Liver (tissue), 9 donors: ENCODE measurements around the gene DENND1C. TPM values are rescaled to one million over a fixed set of nuclear protein-coding genes. Genes with fewer than 3 reads are reported as not detected.

Experiments
- DNase-seq: peaks from one replicate; pipeline ENCODE4 v3.0.0-alpha.2; 2017; ENCODE audit warnings: low spot score
- H3K27ac ChIP-seq, 2 donors: one replicate each; pipeline ENCODE4 v1.7.0; 2013; ENCODE audit warnings: inconsistent platforms in 2 of 2, low read length in 2 of 2, control low read depth in 1 of 2, low read depth in 1 of 2, mild to moderate bottlenecking in 1 of 2
- H3K27me3 ChIP-seq, 4 donors: one replicate each; pipeline versions ENCODE4 v1.6.1 to v1.7.0; 2013; ENCODE audit warnings: low read length in 3 of 4, inconsistent platforms in 1 of 4, mild to moderate bottlenecking in 1 of 4, moderate library complexity in 1 of 4; ENCODE audit not compliant: control insufficient read depth in 4 of 4, insufficient read depth in 4 of 4
- H3K36me3 ChIP-seq, 4 donors: one replicate each; pipeline versions ENCODE4 v1.6.1 to v1.7.0; 2013; ENCODE audit warnings: low read length in 3 of 4, mild to moderate bottlenecking in 3 of 4, low read depth in 1 of 4, moderate library complexity in 1 of 4; ENCODE audit not compliant: control insufficient read depth in 4 of 4, insufficient read depth in 3 of 4
- H3K4me1 ChIP-seq, 4 donors: one replicate each; pipeline versions ENCODE4 v1.6.1 to v1.7.0; 2013; ENCODE audit warnings: low read length in 3 of 4, mild to moderate bottlenecking in 3 of 4, moderate library complexity in 1 of 4; ENCODE audit not compliant: control insufficient read depth in 4 of 4, insufficient read depth in 4 of 4
- H3K4me3 ChIP-seq, 3 donors: one replicate each; pipeline versions ENCODE4 v1.6.1 to v1.7.0; 2013; ENCODE audit warnings: low read length in 3 of 3, control low read depth in 1 of 3, low read depth in 1 of 3, mild to moderate bottlenecking in 1 of 3
- H3K9ac ChIP-seq, 2 donors: one replicate each; pipeline ENCODE4 v1.7.0; 2013; ENCODE audit warnings: low read length in 2 of 2, mild to moderate bottlenecking in 2 of 2, moderate library complexity in 2 of 2, control low read depth in 1 of 2, low read depth in 1 of 2
- H3K9me3 ChIP-seq, 4 donors: one replicate each; pipeline versions ENCODE4 v1.6.1 to v1.7.0; 2013; ENCODE audit warnings: low read length in 3 of 4; ENCODE audit not compliant: control insufficient read depth in 4 of 4
- ATF3 ChIP-seq: IDR thresholded peaks from 2 replicates; pipeline ENCODE4 v1.6.1; 2016; ENCODE audit warnings: antibody characterized with exemption
- CTCF ChIP-seq: fragments of 150-350 bp; IDR thresholded peaks from 2 replicates; pipeline ENCODE4 v1.5.1; 2017; ENCODE audit warnings: improper control_type of control experiment, low read depth, low read length; ENCODE audit not compliant: missing input control
- EGR1 ChIP-seq, 2 donors: IDR thresholded peaks; 2 replicates each; pipeline ENCODE4 v1.6.1; 2016 to 2018; ENCODE audit warnings: antibody characterized with exemption in 2 of 2, low read depth in 2 of 2
- FOXA1 ChIP-seq: IDR thresholded peaks from 2 replicates; pipeline ENCODE4 v1.6.1; 2016; ENCODE audit warnings: antibody characterized with exemption
- FOXA2 ChIP-seq: IDR thresholded peaks from 2 replicates; pipeline ENCODE4 v1.6.1; 2016; ENCODE audit warnings: antibody characterized with exemption
- HNF4A ChIP-seq, 2 donors: conservative IDR thresholded peaks; 2 replicates each; pipeline ENCODE4 v1.6.1; 2016; ENCODE audit warnings: antibody characterized with exemption in 2 of 2, mild to moderate bottlenecking in 2 of 2
- HNF4G ChIP-seq: IDR thresholded peaks from 2 replicates; pipeline ENCODE4 v1.6.1; 2016; ENCODE audit warnings: antibody characterized with exemption
- JUND ChIP-seq, 2 donors: IDR thresholded peaks; 2 replicates each; pipeline ENCODE4 v1.6.1; 2016; ENCODE audit warnings: antibody characterized with exemption in 2 of 2
- MAX ChIP-seq: IDR thresholded peaks from 2 replicates; pipeline ENCODE4 v1.6.1; 2016; ENCODE audit warnings: antibody characterized with exemption
- NR2F2 ChIP-seq: IDR thresholded peaks from 2 replicates; pipeline ENCODE4 v1.6.1; 2016; ENCODE audit warnings: antibody characterized with exemption
- RAD21 ChIP-seq, 2 donors: IDR thresholded peaks; 2 replicates each; pipeline ENCODE4 v1.6.1; 2016; ENCODE audit warnings: antibody characterized with exemption in 2 of 2, mild to moderate bottlenecking in 2 of 2
- REST ChIP-seq: IDR thresholded peaks from 2 replicates; pipeline ENCODE4 v1.6.1; 2016; ENCODE audit warnings: antibody characterized with exemption, mild to moderate bottlenecking
- RXRA ChIP-seq, 2 donors: IDR thresholded peaks; 2 replicates each; pipeline ENCODE4 v1.6.1; 2017 to 2018; ENCODE audit warnings: antibody characterized with exemption in 2 of 2, mild to moderate bottlenecking in 1 of 2
- SP1 ChIP-seq: IDR thresholded peaks from 2 replicates; pipeline ENCODE4 v1.6.1; 2018; ENCODE audit warnings: antibody characterized with exemption, mild to moderate bottlenecking
- YY1 ChIP-seq: IDR thresholded peaks from 2 replicates; pipeline ENCODE4 v1.6.1; 2016; ENCODE audit warnings: antibody characterized with exemption, mild to moderate bottlenecking
- WGBS: extraction: QIAGEN DNeasy Blood & Tissue Kit; methylation state at CpG from one replicate; pipeline ENCODE4 v1.1.7; 2013; 5-methylcytosine and 5-hydroxymethylcytosine counted together
- polyA plus RNA-seq, 2 donors: library from polyadenylated mRNA; stranded (reverse) in 1 of 2; unstranded in 1 of 2; fragments of 200-250 nt in 1 of 2; fragments of >200 nt in 1 of 2; fragmentation: Nextera tagmentation in 1 of 2; extraction: Ambion mirVana in 1 of 2; gene quantifications; one replicate each; pipeline versions ENCODE4 v1.2.1 to v1.2.3, GENCODE V29; 2013 to 2015
- total RNA-seq, 2 donors: library from RNA; depleted of rRNA; stranded (reverse); fragments of >200 nt; gene quantifications; one replicate each; pipeline ENCODE4 v1.2.3, GENCODE V29; 2014
- donor health status: healthy.
- donor health status: healthy.
- donor health status: healthy.
- donor health status: healthy.
- donor health status: healthy.

The DENND1C gene
- total and polyA plus RNA-seq, 4 donors: 0.99 to 1.5 (median 1.2) TPM

GRCh38 chr19:6476896-6477431 lies 4.6 kb downstream of the DENND1C start:
- Histone ChIP-seq H3K27ac (no peak overlapping the region), H3K9me3 (no peaks in the 10 kb centered on the region), H3K4me3 (peak overlapping the region in 1 of 3 donors; percentile 30), H3K27me3 (no peaks in the 10 kb centered on the region), H3K36me3 (no peaks in the 10 kb centered on the region), H3K4me1 (peaks cover 0 to 17% (median 3%) of the 10 kb centered on the region in 4 donors), H3K9ac (no peak overlapping the region)
- 39% methylated on average over 29 of the region's 29 CpGs for WGBS
- DNase-seq: no peak
- TF ChIP-seq HNF4G: no peak
- no peak for TF ChIP-seq SP1
- TF ChIP-seq ATF3: no peak
- TF ChIP-seq RAD21 (IDR thresholded peaks at IDR 0.05): no peak
- TF ChIP-seq EGR1 (IDR thresholded peaks at IDR 0.05; ENCODE audit: low read depth in 2 of 2): no peak
- no peak for TF ChIP-seq FOXA1
- no peak for TF ChIP-seq MAX
- no peak for TF ChIP-seq HNF4A (conservative IDR thresholded peaks at IDR 0.05)
- TF ChIP-seq YY1: no peak
- TF ChIP-seq FOXA2: no peak
- no peak for TF ChIP-seq JUND (IDR thresholded peaks at IDR 0.05)

GRCh38 chr19:6476155-6476895 lies 5.3 kb downstream of the DENND1C start:
- no peaks in the 10 kb centered on the region for H3K27me3 ChIP-seq
- no peak overlapping the region for H3K9ac ChIP-seq
- H3K36me3 ChIP-seq: no peaks in the 10 kb centered on the region
- H3K27ac ChIP-seq: peak overlapping the region in 1 of 2 donors; percentile 27
- peak overlapping the region in 1 of 3 donors; percentile 30 for H3K4me3 ChIP-seq
- DNase-seq: peak; percentile 86
- TF ChIP-seq FOXA2: no peak
- peak; percentile 3 for TF ChIP-seq CTCF
- no peak for TF ChIP-seq YY1
- TF ChIP-seq HNF4G: peak; percentile 62
- TF ChIP-seq REST: peak; percentile 66
- peak; percentile 41 to 62 for TF ChIP-seq RXRA (IDR thresholded peaks at IDR 0.05)
- peak; percentile 79 for TF ChIP-seq SP1
- TF ChIP-seq HNF4A (conservative IDR thresholded peaks at IDR 0.05): peak; percentile 77 to 89
- TF ChIP-seq NR2F2: peak; percentile 20
- H3K9me3 ChIP-seq: no peaks in the 10 kb centered on the region
- peaks cover 0 to 17% (median 3%) of the 10 kb centered on the region in 4 donors for H3K4me1 ChIP-seq
- 15% methylated on average over 33 of the region's 33 CpGs for WGBS
